ENCODE data around the gene NFE2L3.

The NFE2L3 gene

DNA sequence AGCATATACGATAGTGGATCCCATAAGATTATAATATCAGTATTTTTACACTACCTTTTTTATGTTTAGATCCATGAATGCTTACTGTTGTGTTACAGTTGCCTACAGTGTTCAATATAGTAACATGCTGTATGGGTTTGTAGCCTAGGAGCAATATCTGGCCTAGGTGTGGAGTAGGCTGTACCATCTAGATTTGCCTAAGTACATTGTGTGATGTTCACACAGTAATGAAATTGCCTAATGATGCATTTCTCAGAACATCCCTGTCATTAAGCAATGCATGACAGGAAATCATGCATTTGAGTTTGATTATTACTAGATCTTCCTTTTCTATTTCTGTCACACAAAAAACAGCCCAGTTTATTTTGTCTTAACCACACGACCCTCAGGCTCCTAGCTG lies 64.1 kb downstream of the NFE2L3 start:
- DNase-seq: no peak
- Histone ChIP-seq H3K4me3 (ENCODE audit: low read depth, low read length) (no peak overlapping the region), H3K27ac (no peak overlapping the region), H3K36me3 (peaks cover 14% of the 10 kb centered on the region), H3K27me3 (ENCODE audit: insufficient read depth, low read depth, severe bottlenecking) (no peaks in the 10 kb centered on the region), H3K9me3 (ENCODE audit: severe bottlenecking) (no peaks in the 10 kb centered on the region)
- TF ChIP-seq, protein P1, sequence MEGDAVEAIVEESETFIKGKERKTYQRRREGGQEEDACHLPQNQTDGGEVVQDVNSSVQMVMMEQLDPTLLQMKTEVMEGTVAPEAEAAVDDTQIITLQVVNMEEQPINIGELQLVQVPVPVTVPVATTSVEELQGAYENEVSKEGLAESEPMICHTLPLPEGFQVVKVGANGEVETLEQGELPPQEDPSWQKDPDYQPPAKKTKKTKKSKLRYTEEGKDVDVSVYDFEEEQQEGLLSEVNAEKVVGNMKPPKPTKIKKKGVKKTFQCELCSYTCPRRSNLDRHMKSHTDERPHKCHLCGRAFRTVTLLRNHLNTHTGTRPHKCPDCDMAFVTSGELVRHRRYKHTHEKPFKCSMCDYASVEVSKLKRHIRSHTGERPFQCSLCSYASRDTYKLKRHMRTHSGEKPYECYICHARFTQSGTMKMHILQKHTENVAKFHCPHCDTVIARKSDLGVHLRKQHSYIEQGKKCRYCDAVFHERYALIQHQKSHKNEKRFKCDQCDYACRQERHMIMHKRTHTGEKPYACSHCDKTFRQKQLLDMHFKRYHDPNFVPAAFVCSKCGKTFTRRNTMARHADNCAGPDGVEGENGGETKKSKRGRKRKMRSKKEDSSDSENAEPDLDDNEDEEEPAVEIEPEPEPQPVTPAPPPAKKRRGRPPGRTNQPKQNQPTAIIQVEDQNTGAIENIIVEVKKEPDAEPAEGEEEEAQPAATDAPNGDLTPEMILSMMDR (IDR thresholded peaks at IDR 0.05; ENCODE audit: low read depth, low read length): no peak

DNA sequence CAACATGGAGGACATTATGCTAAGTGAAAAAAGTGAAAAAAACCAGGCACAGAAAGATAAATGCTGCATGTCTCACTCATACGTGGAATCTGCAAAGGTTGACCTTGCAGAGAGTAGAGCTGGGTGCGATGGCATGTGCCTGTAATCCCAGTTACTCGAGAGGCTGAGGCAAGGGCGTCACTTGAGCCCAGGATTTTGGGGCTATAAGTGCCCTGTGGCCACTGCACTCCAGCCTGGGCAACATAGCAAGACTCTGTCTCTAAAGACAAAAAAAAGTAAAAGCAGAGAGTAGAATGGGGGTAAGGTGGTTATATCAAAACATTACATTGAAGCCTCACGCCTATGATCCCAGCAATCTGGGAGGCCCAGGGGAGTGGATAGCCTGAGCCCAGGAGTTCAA lies 72.4 kb downstream of the NFE2L3 start:
- H3K27me3 ChIP-seq (ENCODE audit: insufficient read depth, low read depth, severe bottlenecking): no peaks in the 10 kb centered on the region
- no peak for DNase-seq
- TF ChIP-seq, protein P1 (IDR thresholded peaks at IDR 0.05; ENCODE audit: low read depth, low read length): no peak
- H3K36me3 ChIP-seq: no peaks in the 10 kb centered on the region
- H3K4me3 ChIP-seq (ENCODE audit: low read depth, low read length): no peak overlapping the region
- no peak overlapping the region for H3K27ac ChIP-seq
- H3K9me3 ChIP-seq (ENCODE audit: severe bottlenecking): no peaks in the 10 kb centered on the region

DNA sequence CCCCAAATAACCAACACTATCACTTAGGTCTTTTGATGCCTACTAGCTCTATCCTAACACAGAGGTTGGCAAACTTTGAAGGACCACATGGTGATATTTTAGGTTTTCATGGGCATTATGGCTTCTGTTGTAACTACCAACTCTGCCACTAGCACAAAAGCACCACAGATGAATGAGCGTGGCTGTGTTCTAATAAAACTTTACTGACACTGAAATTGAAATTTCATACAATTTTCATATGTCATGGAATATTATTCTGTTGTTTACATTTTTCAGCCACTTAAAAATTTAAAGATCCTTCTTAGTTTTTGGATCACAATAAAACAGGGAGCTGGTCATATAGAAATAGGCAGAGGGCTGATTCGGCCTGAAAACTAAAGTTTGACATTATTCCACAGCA lies 76.0 kb downstream of the NFE2L3 start:
- DNase-seq: no peak
- TF ChIP-seq, protein P1 (IDR thresholded peaks at IDR 0.05; ENCODE audit: low read depth, low read length): no peak
- Histone ChIP-seq H3K27me3 (ENCODE audit: insufficient read depth, low read depth, severe bottlenecking) (no peaks in the 10 kb centered on the region), H3K27ac (no peak overlapping the region), H3K4me3 (ENCODE audit: low read depth, low read length) (no peak overlapping the region), H3K9me3 (ENCODE audit: severe bottlenecking) (no peaks in the 10 kb centered on the region), H3K36me3 (no peaks in the 10 kb centered on the region)

DNA sequence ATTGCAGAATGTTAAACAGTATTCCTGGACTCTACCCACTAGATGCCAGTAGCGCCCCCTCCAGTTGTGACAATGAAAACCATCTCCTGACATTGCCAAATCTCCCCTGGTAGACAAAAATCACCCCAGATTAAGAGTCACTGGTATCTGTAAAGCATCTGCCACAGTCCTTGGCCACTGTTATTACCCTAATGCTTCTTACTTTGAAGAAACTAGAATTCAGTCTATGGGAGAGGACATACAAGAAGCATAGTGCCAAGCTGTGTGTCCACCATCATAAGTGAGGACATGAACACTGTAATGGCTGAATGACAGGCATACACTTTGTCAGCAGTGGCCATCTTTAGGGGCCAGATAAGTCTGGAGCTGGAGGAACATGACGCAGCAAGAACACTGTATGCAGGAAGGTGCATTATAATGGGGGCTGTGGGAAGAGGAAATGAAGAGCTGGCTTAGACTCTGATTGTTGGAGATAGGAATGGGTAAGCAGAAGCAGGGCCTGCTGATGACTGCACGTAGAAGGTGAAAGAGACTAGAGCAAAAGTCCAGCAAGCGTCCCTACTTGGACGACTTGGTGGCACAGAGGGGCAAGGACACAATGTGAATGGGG lies 82.0 kb downstream of the NFE2L3 start:
- DNase-seq: no peak

More for the DNA sequence above, 82.0 kb downstream of the NFE2L3 start:
- Histone ChIP-seq H3K9me3 (ENCODE audit: severe bottlenecking) (no peaks in the 10 kb centered on the region), H3K36me3 (no peaks in the 10 kb centered on the region), H3K27ac (no peak overlapping the region), H3K27me3 (ENCODE audit: insufficient read depth, low read depth, severe bottlenecking) (no peaks in the 10 kb centered on the region), H3K4me3 (ENCODE audit: low read depth, low read length) (no peak overlapping the region)
- TF ChIP-seq, protein P1 (IDR thresholded peaks at IDR 0.05; ENCODE audit: low read depth, low read length): no peak

Data from WERI-Rb-1 (cell line).